Measurements from ENCODE around the gene UNC5CL. TPM values are rescaled to one million over a fixed set of nuclear protein-coding genes. Genes with fewer than 3 reads are reported as not detected.

Gene UNC5CL
- total RNA-seq, 2 donors from 2014 or later, result 0.46 to 1.6 TPM

DNA sequence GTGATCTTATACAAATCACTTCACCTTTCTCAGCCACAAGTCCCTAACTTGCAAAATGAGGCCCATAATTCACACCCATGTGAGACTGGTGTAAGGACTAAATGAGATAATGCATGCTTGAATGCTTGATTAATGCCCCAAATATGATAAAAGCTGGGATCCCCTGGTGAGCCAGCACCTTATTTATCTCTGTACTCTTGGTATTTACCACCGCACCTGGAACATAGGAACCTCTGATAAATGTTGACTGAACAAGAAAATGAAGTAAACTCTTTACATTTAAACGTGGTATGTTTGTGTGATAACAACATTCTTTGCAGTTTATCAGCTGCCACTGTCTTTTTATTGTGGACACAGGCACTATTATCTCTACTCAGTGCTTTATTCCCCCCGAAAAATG, 11.5 kb upstream of the UNC5CL start:
- TF ChIP-seq POLR2AphosphoS5 (IDR thresholded peaks at IDR 0.05) (no peak), POLR2A (IDR thresholded peaks at IDR 0.05) (no peak)
- TF ChIP-seq, protein P1, sequence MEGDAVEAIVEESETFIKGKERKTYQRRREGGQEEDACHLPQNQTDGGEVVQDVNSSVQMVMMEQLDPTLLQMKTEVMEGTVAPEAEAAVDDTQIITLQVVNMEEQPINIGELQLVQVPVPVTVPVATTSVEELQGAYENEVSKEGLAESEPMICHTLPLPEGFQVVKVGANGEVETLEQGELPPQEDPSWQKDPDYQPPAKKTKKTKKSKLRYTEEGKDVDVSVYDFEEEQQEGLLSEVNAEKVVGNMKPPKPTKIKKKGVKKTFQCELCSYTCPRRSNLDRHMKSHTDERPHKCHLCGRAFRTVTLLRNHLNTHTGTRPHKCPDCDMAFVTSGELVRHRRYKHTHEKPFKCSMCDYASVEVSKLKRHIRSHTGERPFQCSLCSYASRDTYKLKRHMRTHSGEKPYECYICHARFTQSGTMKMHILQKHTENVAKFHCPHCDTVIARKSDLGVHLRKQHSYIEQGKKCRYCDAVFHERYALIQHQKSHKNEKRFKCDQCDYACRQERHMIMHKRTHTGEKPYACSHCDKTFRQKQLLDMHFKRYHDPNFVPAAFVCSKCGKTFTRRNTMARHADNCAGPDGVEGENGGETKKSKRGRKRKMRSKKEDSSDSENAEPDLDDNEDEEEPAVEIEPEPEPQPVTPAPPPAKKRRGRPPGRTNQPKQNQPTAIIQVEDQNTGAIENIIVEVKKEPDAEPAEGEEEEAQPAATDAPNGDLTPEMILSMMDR (IDR thresholded peaks at IDR 0.05), result no peak
- no peak for DNase-seq (ENCODE audit: low spot score)
- Histone ChIP-seq H3K27me3 (replicated peaks; ENCODE audit: insufficient read depth) (no peaks in the 10 kb centered on the region), H3K9me3 (no peaks in the 10 kb centered on the region), H3K27ac (no peak overlapping the region), H3K4me3 (no peak overlapping the region), H3K4me1 (replicated peaks) (no peaks in the 10 kb centered on the region), H3K36me3 (no peaks in the 10 kb centered on the region)
- WGBS, result 59% methylated on average over 3 of the region's 3 CpGs
- intact Hi-C loops (cut with DNase I), result no loop called here

DNA sequence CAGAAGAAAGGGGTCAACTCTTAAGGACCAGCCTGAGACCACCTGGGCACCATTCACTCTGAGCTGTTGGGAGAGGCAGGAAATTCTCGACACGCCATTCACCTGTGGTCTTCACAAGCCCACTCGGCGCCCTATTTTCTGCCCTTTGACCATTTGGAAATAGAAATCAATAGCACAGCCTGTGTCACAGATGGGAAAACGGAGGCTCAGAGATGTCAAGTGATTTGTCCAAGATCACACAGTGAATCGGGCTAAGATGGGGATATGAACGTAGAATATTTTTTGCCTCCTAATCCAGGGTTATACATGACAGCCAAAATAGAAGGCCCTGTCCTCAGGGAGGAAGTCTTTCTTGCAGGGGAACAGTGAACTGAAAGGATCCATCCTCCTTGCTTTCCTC, 10.9 kb upstream of the UNC5CL start:
- DNase-seq (ENCODE audit: low spot score), result no peak
- Histone ChIP-seq H3K36me3 (no peaks in the 10 kb centered on the region), H3K4me1 (replicated peaks) (no peaks in the 10 kb centered on the region), H3K27me3 (replicated peaks; ENCODE audit: insufficient read depth) (no peaks in the 10 kb centered on the region), H3K27ac (no peak overlapping the region), H3K4me3 (no peak overlapping the region), H3K9me3 (no peaks in the 10 kb centered on the region)
- TF ChIP-seq, protein P1 (IDR thresholded peaks at IDR 0.05), result no peak
- TF ChIP-seq POLR2AphosphoS5 (IDR thresholded peaks at IDR 0.05) (no peak), POLR2A (IDR thresholded peaks at IDR 0.05) (no peak)
- WGBS, result 93% methylated on average over 7 of the region's 7 CpGs
- intact Hi-C loops (cut with DNase I), result no loop called here

DNA sequence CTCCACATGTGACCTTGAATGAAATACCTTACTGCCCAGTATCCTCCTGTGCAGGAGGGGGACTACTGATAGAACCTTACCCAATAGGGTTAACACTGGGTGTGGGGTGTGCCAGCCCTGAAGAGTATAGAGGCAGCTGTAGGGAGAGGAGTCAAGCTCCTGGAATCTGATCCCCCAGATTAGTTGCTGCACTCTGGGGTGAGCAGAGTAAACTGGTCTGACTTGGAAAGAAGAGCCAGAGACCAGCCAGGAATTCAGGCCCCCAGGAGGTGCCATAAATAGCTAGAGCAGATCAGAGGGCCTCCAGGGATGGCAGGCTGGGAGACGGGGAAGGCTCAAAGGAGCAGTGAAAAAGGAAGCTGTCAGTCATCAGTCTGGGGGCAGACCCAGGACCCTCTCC, 10.5 kb upstream of the UNC5CL start:
- no peak for TF ChIP-seq POLR2A (IDR thresholded peaks at IDR 0.05)
- TF ChIP-seq, protein P1 (IDR thresholded peaks at IDR 0.05), result no peak
- TF ChIP-seq POLR2AphosphoS5 (IDR thresholded peaks at IDR 0.05), result no peak
- Histone ChIP-seq H3K27ac (no peak overlapping the region), H3K4me3 (no peak overlapping the region), H3K9me3 (no peaks in the 10 kb centered on the region), H3K36me3 (no peaks in the 10 kb centered on the region), H3K27me3 (replicated peaks; ENCODE audit: insufficient read depth) (no peaks in the 10 kb centered on the region), H3K4me1 (replicated peaks) (no peaks in the 10 kb centered on the region)
- DNase-seq (ENCODE audit: low spot score), result no peak
- intact Hi-C loops (cut with DNase I), result no loop called here
- WGBS, result 62% methylated on average over 1 of the region's 1 CpG

DNA sequence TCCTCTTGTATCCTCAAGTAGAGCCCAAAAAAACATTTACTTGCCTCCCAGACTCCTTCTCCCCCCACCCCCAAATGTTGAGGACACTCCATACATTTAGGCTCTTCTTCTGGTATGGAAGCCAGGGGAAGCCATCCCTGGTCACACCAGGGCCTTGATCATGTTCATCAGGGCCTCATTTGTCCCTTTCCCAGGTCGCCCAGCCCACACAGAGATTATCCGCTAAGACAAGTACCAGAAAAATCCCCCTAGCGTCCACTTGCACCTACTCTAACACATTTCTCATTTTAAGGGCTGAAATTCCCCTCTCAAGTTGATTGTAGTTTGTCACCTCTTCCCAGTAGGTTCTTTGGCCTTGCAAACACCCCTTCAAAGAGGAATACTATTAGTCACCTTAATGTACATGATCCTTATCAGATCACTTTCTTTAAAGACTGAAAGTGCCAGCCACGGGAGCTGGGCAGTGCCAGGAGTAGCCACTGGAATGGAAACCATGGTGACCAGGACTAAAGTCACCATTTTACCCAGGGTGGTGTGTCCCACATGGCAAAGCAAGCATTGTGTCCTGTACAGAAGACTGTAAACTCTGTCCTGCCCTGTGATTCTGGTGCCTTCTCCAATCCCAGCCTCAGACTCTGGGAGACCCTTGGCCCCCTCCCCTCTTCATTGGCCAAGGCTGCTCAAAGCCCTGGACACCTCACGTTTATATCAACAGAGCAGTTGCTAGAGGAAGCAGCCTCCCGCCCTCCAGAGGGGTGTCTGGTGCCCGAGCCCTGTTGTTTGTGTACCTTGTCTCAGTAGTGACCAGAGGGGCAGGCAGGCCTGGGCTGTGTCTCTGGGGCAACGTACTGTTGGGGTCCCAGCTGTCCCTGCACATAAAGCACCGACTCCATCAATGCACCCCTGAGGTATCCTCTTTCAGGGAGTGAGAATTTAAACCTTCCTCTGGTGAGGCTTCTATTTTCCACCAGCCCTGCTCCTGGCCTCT, 9.0 kb upstream of the UNC5CL start:
- no peaks in the 10 kb centered on the region for H3K36me3 ChIP-seq
- no peak for DNase-seq (ENCODE audit: low spot score)
- TF ChIP-seq POLR2AphosphoS5 (IDR thresholded peaks at IDR 0.05), result no peak
- TF ChIP-seq, protein P1 (IDR thresholded peaks at IDR 0.05), result no peak
- no peak for TF ChIP-seq POLR2A (IDR thresholded peaks at IDR 0.05)
- 61% methylated on average over 9 of the region's 9 CpGs for WGBS
- no peak overlapping the region for H3K4me3 ChIP-seq
- H3K4me1 ChIP-seq (replicated peaks), result no peaks in the 10 kb centered on the region
- no peak overlapping the region for H3K27ac ChIP-seq
- intact Hi-C loops (cut with DNase I), result no loop called here
- no peaks in the 10 kb centered on the region for H3K27me3 ChIP-seq (replicated peaks; ENCODE audit: insufficient read depth)
- H3K9me3 ChIP-seq, result no peaks in the 10 kb centered on the region

DNA sequence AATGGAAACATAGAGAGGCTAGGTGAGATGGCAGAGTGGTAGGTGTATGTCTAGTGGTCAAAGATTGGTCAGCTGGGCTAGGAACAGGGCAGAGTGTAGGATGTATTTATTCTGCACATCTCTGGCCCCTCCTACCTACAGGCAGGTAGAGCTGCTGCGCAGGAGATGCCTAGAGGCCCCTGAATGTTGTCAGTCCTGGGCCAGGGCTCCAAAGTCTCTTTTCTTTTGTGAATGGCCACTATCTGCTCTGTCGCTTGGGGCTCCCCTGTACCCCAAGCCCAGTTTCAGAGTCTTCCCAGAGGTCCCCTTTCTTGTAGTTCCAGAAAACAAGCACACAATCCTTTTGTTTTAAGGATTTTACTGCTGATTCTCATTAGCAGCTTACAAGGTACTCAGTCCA, 8.3 kb upstream of the UNC5CL start:
- H3K36me3 ChIP-seq, result no peaks in the 10 kb centered on the region
- no peaks in the 10 kb centered on the region for H3K27me3 ChIP-seq (replicated peaks; ENCODE audit: insufficient read depth)
- H3K4me1 ChIP-seq (replicated peaks), result no peaks in the 10 kb centered on the region
- no peak overlapping the region for H3K4me3 ChIP-seq
- WGBS, result 93% methylated on average over 2 of the region's 2 CpGs
- intact Hi-C loops (cut with DNase I), result no loop called here
- no peaks in the 10 kb centered on the region for H3K9me3 ChIP-seq
- TF ChIP-seq, protein P1 (IDR thresholded peaks at IDR 0.05), result no peak
- TF ChIP-seq POLR2A (IDR thresholded peaks at IDR 0.05), result no peak
- TF ChIP-seq POLR2AphosphoS5 (IDR thresholded peaks at IDR 0.05), result no peak
- no peak overlapping the region for H3K27ac ChIP-seq
- no peak for DNase-seq (ENCODE audit: low spot score)
